Endothelial cell of umbilical vein (primary cell): ENCODE measurements around the gene RIC8A.
"Not testable (repeated sequence)": the region's sequence is repeated elsewhere in the genome, so short reads cannot be mapped to it uniquely, and the experiment has no call there.

Source experiments
- EZH2 ChIP-seq: IDR thresholded peaks from 2 replicates; pipeline ENCODE4 v1.6.1; 2012; ENCODE audit warnings: borderline replicate concordance, low read depth, mild to moderate bottlenecking, moderate library complexity, low read length, inconsistent platforms; ENCODE audit not compliant: severe bottlenecking
- FOS ChIP-seq: IDR thresholded peaks from 2 replicates; pipeline ENCODE4 v1.6.1; 2011; ENCODE audit warnings: mild to moderate bottlenecking, low read length, moderate library complexity, borderline replicate concordance; ENCODE audit not compliant: insufficient read depth
- POLR2A ChIP-seq: IDR thresholded peaks from 2 replicates; pipeline ENCODE4 v1.6.1; 2012; ENCODE audit warnings: low read depth, mild to moderate bottlenecking, control low read depth, low read length
- POLR2AphosphoS5 ChIP-seq: IDR thresholded peaks from 2 replicates; pipeline ENCODE4 v1.6.1; 2012; ENCODE audit warnings: low read depth, mild to moderate bottlenecking, control low read depth, low read length, moderate library complexity; ENCODE audit not compliant: insufficient read depth
- TF ChIP-seq, protein P1 (sequence below): IDR thresholded peaks from 2 replicates; pipeline ENCODE4 v1.6.1; 2011; ENCODE audit not compliant: insufficient read depth, insufficient read length
- TF ChIP-seq, protein P2 (sequence below), 2 donors: IDR thresholded peaks; 1 replicate in 1 of 2; 2 replicates in 1 of 2; pipeline ENCODE4 v1.5.1; 2011; ENCODE audit warnings: low read length in 2 of 2, mild to moderate bottlenecking in 2 of 2, moderate library complexity in 2 of 2, control low read depth in 1 of 2, inconsistent platforms in 1 of 2, low read depth in 1 of 2; ENCODE audit not compliant: insufficient read depth in 1 of 2; ENCODE audit errors: extremely low read depth in 1 of 2

DNA sequence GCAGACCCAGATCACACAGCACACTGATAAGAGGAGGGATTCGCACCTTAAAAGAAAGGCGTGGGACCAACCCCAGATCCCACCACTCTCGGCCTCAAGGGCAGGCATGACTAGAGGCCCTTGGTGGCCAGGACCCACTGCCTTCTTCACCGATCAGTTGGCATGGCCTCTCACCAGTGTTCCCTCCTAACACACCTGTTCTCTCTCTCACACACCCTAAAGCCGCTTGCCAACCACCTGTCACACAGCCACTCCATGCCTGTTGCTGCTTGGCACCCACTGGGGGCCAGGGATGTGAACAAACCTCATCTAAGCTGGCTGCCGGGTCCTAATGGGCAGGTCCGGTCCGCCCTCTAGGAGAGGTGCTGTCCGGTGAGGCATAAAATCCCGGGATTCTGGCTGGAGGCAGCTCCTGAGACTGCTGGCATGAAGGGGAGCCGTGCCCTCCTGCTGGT is 14.8 kb upstream of the RIC8A start, which contains the start of gene SCGB1C1:
- TF ChIP-seq POLR2A, EZH2, POLR2AphosphoS5, FOS: not testable (repeated sequence)
- TF ChIP-seq, protein P1, sequence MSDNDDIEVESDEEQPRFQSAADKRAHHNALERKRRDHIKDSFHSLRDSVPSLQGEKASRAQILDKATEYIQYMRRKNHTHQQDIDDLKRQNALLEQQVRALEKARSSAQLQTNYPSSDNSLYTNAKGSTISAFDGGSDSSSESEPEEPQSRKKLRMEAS, result not testable (repeated sequence)
- TF ChIP-seq, protein P2, sequence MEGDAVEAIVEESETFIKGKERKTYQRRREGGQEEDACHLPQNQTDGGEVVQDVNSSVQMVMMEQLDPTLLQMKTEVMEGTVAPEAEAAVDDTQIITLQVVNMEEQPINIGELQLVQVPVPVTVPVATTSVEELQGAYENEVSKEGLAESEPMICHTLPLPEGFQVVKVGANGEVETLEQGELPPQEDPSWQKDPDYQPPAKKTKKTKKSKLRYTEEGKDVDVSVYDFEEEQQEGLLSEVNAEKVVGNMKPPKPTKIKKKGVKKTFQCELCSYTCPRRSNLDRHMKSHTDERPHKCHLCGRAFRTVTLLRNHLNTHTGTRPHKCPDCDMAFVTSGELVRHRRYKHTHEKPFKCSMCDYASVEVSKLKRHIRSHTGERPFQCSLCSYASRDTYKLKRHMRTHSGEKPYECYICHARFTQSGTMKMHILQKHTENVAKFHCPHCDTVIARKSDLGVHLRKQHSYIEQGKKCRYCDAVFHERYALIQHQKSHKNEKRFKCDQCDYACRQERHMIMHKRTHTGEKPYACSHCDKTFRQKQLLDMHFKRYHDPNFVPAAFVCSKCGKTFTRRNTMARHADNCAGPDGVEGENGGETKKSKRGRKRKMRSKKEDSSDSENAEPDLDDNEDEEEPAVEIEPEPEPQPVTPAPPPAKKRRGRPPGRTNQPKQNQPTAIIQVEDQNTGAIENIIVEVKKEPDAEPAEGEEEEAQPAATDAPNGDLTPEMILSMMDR (IDR thresholded peaks at IDR 0.05; ENCODE audit: extremely low read depth in 1 of 2, insufficient read depth in 1 of 2, low read depth in 1 of 2, low read length in 2 of 2), result not testable (repeated sequence)
